DMS153 treated with DMSO at 0.1 percent for 48 hours (cell line): Measurements from ENCODE around the gene RAPGEF4.

Source experiments
- DNase-seq: peaks from one replicate; lab custom pipeline; 2025; ENCODE audit not compliant: unreplicated experiment; lab: John Stamatoyannopoulos, UW

Gene RAPGEF4

DNA sequence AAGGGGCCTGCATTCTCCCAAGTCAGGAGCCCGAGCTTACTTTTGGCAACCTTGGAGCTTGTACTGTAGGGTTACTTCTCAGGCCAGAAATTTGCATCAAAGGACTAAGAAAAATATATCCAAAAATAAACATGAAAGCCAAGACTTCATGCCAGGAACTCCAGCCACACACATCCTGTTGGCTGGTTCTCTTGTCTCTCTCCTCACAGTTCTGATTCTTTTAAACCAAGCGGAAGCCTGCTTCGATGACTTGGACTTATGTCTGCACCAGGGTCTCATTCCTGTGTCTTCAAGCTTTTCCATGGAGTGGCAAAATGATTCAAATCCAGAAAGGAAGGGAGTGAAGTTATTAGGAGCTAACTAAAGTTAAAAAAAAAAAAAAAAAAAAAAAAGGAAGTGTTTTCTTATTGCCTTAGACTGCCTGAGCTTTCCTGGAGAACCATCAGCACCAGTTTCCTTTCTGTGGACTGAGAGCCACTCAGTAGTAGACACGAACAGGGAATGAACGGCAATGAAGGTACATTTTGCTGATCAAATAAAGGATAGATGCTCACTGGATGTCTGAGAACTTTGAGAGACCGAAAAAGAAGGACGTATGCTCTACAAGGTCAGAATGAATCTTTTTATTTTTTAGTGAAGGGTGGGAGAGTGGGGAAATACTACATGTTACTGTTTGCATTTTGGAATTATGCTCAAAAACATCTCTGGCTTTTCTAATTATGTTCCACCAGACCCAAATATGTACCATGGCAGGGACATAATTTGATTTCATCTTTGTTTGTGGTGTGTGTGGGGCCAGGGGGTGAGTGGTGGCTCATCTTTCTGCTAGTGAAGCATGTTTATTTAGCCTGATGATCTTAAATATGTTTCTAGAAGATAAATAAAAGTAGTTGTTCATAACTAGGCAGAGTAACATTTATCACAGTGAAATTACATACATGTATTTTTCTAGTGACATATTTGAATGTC is 86.0 kb downstream of the RAPGEF4 start:
- no peak for DNase-seq

DNA sequence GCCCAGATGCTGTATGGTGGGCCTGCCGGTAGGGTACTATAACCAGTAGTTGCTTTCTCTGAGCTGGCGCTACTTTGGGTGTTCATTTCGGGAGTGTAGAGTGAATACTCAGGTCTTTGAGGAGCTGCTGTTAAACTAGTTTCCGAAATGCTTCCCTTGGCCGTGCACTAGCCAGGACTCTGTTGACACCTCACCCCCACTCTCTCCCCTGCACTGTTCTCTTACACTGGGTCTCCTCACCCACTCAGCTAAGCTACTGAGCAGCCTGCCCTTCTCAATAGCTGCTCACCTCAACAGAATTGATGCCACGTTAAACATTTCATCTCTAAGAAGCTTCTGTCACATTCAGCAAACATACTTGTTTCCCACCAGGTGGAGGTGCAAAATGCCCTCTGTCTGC is 86.9 kb downstream of the RAPGEF4 start:
- no peak for DNase-seq

DNA sequence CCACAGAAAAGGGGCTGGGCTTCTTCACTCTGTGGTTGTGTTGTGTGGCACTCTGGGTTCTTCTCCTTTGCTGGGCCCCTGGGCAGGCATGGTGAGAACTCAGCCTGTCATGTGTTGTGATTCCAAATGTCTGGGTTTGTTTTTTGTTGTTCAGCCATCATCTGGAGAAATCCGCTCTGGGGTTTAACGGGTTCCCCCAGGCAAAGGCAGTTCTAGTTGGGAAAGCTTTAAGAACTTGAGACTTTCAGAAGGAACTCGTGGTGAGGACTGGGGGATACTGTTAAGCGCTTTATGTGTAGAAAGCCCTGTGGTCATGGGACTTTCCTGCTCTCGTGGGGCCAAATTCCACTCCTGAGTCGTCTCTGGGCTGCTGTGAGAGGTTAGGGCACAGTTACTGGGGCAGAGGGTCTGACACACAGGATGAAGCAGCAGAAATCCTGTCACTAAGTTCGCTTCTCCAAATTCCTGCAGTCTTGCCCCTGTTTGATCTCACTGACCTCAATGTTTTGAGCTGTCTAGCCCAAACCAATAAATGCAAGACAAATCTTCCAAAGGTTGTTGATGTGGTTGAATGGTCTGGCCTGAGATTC is 87.7 kb downstream of the RAPGEF4 start:
- no peak for DNase-seq

DNA sequence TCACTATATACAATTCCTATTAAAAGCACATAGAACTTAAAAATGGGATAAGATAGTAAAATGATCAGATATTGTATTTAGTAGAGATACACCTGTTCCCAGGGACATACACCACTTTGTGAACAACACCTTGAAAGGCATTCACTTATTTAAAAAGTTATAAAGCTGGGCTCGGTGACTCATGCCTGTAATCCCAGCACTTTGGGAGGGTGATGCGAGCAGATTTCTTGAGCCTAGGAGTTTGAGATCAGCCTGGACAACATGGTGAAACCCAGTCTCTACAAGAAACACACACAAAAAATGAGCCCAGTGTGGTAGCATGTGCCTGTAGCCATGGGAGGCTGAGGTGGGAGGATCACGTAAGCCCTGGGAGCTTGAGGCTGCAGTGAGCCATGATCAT is 90.9 kb downstream of the RAPGEF4 start:
- DNase-seq = no peak

DNA sequence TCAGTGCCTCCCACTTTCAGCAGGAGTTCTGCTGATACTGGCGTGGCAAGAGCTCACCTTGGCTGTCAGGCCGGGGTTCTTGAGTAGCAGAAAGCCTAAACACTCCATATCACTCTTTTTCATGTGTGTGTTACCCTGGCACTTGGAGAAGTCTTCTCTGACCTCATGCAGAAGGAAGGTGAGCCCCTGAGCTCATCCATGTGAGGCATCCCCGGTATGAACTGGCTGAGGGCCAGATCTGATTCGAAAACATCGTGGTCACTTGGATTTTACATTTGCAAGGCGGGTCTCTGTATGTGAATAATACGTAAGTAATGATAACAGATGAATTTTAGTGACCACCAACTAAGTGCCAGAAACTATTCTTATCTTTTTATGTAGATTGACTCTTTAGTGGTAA is 93.6 kb downstream of the RAPGEF4 start:
- no peak for DNase-seq

DNA sequence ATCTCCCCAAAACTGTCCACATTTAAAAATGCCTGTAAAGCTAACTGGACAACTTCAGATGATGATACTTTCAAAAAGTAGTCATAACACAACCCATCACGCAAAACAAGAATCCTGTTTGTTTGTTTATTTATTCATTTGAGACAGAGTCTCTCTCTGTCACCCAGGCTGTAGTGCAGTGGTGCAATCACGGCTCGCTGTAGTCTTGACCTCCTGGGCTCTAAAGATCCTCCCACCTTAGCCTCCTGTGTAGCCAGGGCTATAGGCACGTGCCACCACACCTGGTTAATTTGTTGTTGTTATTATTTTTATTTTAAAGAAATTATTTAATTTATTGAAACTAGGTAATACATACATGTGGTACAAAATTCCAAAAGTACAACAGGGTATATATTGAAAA is 94.8 kb downstream of the RAPGEF4 start:
- DNase-seq = no peak

DNA sequence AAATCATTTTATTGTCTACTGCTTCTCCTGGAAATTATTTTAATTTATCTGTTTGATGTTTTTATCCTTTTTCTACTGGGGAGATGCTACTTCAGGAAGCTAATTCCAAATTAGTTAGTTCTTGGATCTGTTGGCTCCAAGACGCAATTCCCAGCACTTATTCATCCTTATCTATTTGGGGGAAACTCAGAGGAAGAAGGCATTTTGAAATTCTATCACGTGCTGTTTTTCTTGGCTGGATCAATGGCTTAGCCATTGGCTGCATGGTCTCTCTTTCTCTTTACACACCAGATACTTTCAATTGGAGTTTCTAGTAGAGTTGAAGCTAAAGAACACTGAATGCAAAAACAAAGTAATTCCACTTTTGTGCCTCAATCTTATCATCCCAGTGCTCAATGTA is 98.3 kb downstream of the RAPGEF4 start:
- DNase-seq = no peak

DNA sequence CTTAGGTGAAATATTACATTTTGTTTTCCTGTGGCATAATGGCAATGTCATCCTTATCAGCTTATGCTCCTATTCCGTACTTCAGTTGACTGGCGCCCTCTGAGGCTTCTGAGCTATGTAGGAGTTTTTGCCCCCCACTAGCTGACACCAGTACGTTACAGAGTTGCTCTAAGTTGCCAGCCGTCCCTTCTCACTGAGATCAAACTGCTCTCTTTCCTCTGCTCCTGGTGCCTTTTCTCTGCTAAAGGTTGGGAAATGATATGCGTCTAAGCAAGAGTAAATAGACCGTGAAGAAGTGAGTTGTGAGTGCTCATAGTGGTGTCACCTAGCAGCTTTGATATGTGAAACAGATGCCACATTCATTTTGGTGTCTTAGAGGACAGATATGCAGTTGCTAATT is 99.2 kb downstream of the RAPGEF4 start:
- no peak for DNase-seq

DNA sequence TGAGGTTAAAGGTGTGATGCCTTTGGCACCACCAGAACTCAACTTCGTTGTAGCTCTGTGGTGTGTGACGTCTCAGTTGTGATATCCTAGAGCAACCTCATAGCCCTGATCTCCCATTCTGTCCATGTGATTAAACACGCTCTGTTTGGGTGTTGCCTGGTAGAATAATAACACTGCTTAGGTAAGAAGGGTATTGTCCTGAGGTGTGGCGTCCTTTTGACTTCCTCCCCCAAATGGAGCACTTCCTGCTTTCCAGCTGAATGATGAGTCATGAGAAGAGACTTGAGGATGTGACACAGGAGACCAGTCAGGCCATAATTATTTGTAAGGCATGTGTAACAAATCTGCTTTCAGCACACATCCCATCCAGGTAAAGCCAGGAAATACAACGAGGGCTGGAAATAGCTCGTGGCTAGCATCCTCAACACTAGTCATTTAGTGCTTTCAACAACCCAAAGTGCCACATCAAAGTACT is 100.7 kb downstream of the RAPGEF4 start:
- peak; percentile 74 for DNase-seq

DNA sequence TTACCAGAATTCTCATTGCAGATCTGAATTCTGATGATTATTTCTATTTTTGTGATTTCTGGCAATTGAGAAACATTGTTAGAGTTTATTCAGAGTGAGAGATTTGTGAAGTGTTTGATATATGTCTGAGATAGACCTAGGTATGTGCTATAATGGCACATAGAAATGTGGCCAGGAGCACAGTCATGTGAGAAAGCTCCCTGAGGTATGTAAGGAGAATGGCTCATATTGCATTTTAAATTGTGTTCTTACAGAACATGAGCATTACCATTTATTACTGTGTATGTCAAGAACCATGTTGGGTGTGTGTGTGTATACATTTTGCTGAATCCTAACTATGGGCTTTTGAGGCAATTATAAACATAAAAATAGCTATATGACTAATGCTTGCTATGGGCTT is 101.2 kb downstream of the RAPGEF4 start:
- no peak for DNase-seq

DNA sequence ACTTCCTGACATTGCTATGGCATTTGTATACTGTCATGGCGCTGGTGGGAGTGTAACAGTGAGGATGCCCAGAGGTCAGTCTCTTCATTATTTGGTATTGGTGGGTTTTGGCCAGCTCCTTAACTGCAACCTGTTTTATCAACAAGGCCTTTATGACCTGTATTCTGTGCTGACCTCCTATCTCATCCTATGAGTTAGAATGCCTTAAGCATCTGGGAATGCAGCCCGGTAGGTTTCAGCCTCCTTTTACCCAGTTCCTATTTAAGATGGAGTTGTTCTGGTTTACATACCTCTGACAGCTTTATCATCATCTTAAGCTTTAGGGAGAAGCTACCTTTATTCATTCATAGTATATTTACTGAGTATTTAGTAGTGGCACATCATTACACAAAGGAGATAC is 103.8 kb downstream of the RAPGEF4 start:
- no peak for DNase-seq

DNA sequence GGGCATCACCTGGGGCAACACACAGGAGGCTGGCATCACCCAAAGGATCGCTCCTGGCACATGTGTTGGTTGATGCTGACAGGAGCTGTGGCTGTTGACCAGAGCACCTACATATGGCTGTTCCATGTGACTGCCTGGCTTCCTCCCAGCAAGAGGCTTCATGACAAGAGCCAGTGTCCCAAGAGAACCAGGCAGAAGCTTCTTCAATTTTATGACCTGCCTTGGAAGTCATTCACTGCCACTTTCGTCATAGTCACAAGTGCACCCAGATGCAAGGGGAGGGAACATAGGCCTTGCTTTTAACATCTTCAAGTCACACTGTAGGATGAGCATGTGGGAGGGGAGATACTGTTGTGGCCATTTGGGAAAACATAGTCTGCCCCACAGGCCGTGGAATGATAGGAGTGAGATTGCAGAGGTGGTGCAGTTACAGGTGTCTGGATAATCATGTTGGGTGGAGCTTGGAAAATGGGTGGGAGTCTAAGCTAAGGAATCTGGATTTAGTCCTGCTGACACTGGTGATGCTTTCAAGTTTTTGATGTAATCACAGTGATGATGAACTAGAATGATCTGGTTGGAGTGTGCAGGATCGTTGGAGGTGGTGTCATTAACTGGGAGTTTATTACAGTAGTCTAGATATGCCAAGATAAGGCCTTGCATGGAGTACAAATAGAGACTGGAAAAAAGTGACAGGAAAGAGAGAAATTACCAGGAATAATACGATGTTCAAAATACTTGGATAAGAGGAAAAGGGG is 107.0 kb downstream of the RAPGEF4 start:
- no peak for DNase-seq

DNA sequence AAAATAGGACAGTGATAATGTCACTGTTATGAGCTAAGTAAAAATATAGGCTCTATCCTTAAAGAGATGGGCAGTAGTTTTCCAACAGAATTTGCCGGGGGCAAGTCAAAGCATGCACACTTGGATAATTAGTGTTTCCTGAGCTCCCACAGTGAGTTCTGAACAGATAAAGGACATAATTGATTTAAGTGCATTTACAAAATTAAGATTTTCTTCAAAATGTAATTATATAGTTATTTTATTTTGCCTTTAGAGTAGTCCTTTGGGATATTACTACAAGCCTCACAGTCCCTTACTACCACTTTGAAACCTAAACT is 107.6 kb downstream of the RAPGEF4 start:
- DNase-seq = no peak

DNA sequence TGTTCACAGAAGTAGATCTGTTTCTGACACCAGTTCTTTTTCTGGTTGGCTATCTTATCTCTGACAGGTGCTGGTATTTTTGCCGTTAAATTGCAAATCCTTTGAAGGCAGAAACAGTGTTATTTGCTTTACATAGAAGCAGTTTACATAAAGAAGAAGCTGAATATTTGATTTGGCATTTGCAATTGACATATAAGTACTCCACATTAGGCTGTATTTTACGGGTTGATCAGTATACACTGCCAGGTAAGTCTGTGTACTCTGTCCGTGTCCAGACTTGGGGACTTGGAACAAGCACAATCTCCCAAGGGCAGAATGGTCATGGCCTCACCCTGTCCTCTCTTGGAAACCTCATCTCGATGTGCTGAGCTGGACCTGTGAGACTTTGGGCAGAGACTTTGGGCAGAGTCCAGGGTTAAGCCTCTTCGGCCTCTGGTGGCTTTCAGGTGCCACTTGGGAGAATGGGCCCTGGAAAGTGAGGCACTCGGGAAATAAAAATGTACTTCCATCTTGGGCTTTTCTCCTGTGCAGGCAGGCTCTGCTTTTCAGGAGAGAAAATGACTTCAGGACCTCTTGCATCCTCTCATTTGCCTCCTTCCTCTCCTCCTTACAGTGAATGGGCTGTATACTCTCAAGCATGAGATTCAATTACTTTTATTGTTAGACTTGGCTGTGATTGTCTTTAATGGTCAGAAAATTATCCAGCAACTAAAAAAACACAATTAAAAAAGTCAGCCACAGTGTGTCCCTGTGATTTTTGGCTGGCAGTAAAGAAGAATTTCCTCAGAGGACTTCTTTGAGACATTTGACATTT is 108.5 kb downstream of the RAPGEF4 start:
- no peak for DNase-seq

DNA sequence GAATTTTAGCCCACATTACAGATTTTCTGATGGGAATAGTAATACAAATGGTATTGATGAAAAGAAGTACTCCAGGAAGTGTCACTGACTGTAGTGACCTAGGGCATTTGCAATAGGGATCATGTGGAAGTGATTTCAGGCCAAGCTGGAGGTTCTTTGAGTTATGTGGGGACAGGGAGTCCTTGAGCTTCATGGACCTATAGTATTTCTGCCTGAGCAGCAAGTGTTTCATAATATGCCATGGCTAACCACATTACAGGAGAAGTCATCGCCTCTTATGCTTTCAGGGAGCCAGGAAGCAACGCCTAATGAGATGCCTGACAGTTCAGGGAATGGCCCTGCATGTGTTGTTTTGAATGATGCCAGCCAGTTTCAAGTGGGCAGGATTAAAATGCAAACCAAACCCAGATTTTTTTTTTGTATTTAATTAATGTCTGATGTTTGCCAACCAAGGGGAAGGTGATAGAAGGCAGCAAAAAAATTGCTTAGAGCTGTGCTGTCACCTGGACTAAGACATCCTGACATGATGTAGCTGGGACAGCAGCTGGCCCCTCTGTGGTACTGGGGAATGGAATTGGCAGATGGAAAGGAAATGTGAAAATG is 109.5 kb downstream of the RAPGEF4 start:
- DNase-seq = no peak

DNA sequence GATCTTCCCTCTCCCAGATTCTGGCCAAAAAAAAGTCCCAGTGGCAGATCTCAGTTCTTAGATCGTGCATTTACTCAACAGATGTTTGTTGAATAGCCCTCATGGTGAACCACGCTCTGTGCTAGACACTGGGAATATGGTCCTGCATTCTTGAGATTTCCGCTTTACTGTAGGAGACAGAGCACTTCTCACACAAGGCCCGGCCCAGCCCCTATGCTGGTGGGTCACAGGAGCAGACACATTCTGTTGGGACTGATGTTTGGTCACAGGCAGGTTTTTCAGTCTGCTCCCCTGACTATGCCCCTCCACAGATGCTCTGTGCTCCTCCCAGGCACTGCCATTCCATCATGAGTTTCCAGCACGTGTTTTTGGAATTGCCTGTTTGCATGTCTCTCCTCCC is 110.9 kb downstream of the RAPGEF4 start:
- DNase-seq = no peak

DNA sequence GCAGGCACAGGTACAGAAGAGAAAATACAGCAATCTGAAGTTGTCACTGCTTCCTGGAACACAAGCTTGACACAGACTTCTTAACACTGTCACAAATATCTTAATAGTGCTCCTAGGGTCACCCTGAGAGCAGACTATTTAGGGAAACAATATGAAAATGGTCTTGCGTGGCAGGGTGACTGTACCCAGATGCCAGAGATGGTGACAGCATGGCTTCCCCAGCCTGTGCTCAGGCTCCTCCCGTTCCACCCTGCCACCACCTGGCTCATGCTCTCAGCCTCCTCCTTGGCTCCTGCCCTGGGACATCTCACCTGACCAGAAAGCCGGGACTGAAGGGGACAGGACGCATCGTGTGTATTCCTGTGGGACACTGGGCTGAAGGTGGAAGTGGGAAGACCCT is 111.5 kb downstream of the RAPGEF4 start:
- DNase-seq = no peak

DNA sequence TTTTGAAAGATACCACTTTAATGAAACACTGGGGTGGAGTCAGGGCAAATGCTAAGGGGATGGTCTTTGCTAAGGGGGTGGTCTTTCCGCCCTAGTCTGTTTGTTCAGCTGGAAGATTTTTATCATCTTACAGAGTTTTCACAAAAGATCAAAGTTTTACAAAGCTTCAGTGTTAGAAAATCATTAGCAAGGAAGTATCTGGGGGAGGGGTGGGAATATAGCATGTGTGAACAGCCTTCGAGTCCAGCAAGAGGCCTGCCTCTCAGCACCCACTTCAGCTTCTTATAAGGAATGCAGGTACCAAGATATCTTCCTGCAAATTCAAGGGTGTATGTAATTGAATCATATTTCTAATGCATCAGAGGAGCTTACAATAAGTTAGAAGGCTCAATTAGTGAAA is 112.9 kb downstream of the RAPGEF4 start:
- DNase-seq = no peak

DNA sequence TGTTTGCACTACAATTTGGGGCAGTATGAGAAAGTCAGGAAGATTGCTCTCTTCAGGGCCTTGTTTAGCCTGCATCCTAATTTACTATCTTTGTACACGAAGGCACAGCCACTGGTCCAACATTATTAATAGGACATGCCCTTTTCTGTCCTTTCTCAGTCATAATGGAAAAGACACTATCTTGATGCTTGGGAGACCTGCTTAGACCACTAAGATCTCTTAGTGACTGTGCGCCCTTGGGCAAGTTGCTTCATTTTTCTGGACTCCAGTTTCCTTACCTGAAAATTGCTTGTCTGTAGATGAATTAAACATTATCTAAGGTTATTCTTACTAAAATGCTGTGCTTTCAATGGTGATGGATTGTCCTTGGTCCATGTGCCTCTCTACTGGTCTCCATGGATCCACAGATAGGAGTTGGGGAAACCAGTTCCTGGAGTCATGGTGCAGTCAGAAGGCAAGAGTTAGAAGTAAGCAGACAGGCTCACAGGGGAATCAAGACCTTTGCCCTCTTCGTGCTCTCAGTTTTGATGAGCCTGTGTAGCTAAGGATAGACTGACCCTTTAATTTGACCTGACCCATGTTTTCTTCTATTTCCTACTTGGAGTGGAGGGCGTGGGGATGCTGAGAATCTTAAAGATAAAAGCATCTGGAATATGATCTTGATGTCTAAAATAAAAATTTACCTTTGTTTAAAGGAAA is 114.0 kb downstream of the RAPGEF4 start:
- no peak for DNase-seq

DNA sequence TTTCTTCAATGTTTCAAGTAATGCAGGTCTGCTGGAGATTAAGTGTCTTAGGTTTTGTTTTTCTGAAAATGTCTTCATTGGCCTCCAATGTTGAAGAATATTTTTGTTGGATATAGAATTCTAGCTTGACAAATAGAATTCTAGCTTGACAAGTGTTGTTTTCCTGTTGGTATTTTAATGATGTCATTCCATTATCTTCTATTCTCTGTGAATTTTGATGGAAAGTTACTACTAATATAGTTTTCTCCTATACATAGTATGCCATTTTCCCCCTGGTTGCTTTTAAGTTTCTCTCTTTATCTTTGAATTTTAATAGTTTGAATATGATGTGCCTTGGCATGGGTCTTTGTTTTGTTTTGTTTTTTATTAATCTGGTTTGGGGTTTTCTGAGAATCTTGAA is 119.9 kb downstream of the RAPGEF4 start:
- DNase-seq = no peak
